Panc1 (cell line): ENCODE results near the gene RAC3.

ENCODE experiments used
- CTCF ChIP-seq: fragments of 450-650 bp; IDR thresholded peaks from 2 replicates; pipeline ENCODE4 v1.5.1; 2017; ENCODE audit warnings: mild to moderate bottlenecking
- TCF7L2 ChIP-seq: IDR thresholded peaks from 2 replicates; pipeline ENCODE4 v1.6.1; 2011; ENCODE audit warnings: mild to moderate bottlenecking, low read depth, low read length, inconsistent platforms

GRCh38 chr17:82028246-82028645, 3.2 kb upstream of the RAC3 start:
- TF ChIP-seq CTCF (no peak), TCF7L2 (no peak)
